Neural progenitor cell (in vitro differentiated cells): Measurements from ENCODE around the gene CD58.

Experiments
- CTCF ChIP-seq: fragments of 200-600 bp; sonication (generic); IDR thresholded peaks from 2 replicates; pipeline ENCODE4 v1.5.1; 2017; ENCODE audit warnings: antibody characterized with exemption, mild to moderate bottlenecking
- EZH2 ChIP-seq: fragments of 200-600 bp; sonication (generic); IDR thresholded peaks from 2 replicates; pipeline ENCODE4 v1.6.1; 2017; ENCODE audit warnings: antibody characterized with exemption, mild to moderate bottlenecking, moderate library complexity

DNA sequence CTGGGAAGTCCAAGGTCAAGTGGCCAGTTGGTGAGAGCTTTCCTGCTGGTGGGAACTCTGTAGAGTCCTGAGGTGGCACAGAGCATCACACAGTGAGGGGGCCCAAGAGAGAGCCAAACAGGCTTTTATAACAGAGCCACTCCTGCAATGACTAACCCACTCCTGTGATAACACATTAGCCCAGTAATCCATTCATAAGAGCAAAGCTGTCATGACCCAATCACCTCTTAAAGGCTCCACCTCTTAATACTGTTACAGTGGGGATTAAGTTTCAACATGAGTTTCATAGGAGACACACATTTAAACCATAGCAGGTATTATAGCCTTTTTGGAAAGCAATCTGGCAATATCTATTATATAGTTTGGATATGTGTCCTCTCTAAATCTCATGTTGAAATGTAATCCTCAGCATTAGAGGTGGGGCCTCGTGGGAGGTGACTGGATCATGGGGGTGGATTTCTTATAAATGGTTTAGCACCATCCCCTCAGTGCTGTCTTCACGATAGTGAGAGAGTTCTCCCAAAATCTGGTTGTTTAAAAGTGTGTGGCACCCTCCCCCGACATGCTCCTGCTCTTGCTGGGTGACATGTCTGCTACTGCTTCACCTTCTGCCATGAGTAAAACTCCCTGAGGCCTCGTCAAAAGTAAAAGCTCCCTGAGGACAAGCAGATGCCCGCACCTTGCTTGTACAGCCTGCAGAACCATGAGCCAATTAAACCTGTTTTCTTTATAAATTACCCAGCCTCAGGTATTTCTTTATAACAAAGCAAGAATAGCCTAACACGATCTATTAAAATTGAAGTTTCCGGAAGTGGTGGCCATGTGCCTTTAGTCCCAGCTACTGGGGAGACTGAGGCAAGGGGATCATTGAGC, 64.5 kb downstream of the CD58 start:
- TF ChIP-seq EZH2 (no peak), CTCF (no peak)
